22Rv1 (cell line): Measurements from ENCODE around the gene CDC14B.

ENCODE experiments used
- H3K27ac ChIP-seq: fragments of 450-650 bp; 2 replicates; pipeline ENCODE4 v1.5.1; 2017
- CTCF ChIP-seq: fragments of 450-650 bp; IDR thresholded peaks from 2 replicates; pipeline ENCODE4 v1.5.1; 2017; ENCODE audit warnings: mild to moderate bottlenecking
- ZFX ChIP-seq: fragments of 450-650 bp; IDR thresholded peaks from 2 replicates; pipeline ENCODE4 v1.6.1; 2017; ENCODE audit warnings: antibody characterized with exemption, borderline replicate concordance

CDC14B gene

GRCh38 chr9:96559339-96559943 lies 60.2 kb downstream of the CDC14B start:
- no peak overlapping the region for H3K27ac ChIP-seq
- TF ChIP-seq CTCF (no peak), ZFX (no peak)

GRCh38 chr9:96557921-96558320 lies 61.7 kb downstream of the CDC14B start:
- TF ChIP-seq ZFX, result no peak
- TF ChIP-seq CTCF, result no peak
- no peak overlapping the region for H3K27ac ChIP-seq

GRCh38 chr9:96556701-96557461 lies 62.8 kb downstream of the CDC14B start:
- no peak for TF ChIP-seq ZFX
- no peak for TF ChIP-seq CTCF
- no peak overlapping the region for H3K27ac ChIP-seq

- no peak for TF ChIP-seq CTCF
- no peak for TF ChIP-seq ZFX
- no peak overlapping the region for H3K27ac ChIP-seq
These were observed 63.9 kb downstream of the CDC14B start for GRCh38 chr9:96555567-96556386.

GRCh38 chr9:96554801-96555566 lies 64.7 kb downstream of the CDC14B start:
- H3K27ac ChIP-seq, result no peak overlapping the region
- TF ChIP-seq ZFX (no peak), CTCF (no peak)

- TF ChIP-seq CTCF (no peak), ZFX (no peak)
- no peak overlapping the region for H3K27ac ChIP-seq
These were observed 65.3 kb downstream of the CDC14B start for GRCh38 chr9:96554326-96554725.
